AG10803 (cell line): ENCODE data around the gene COMT.

ENCODE experiments used
- DNase-seq: peaks from one replicate; pipeline ENCODE4 v3.0.0; 2010; ENCODE audit warnings: low read depth
- H3K4me3 ChIP-seq: 2 replicates; pipeline ENCODE4 v1.5.1; 2011; ENCODE audit warnings: mild to moderate bottlenecking, low read length, control low read depth
- TF ChIP-seq, protein P1 (sequence below): conservative IDR thresholded peaks from 2 replicates; pipeline ENCODE4 v1.5.1; 2011; ENCODE audit warnings: mild to moderate bottlenecking, low read length, control low read depth, inconsistent platforms

COMT gene

GRCh38 chr22:19941365-19942082 lies at the start of gene COMT, which contains the start of gene TXNRD2:
TSS of gene COMT (plus strand) at chr22:19941772. CDS start at chr22:19962527, 20,755 bp downstream.
TSS of gene TXNRD2 (minus strand) at chr22:19941818. CDS start at chr22:19941803, 15 bp downstream.
- TF ChIP-seq, protein P1, sequence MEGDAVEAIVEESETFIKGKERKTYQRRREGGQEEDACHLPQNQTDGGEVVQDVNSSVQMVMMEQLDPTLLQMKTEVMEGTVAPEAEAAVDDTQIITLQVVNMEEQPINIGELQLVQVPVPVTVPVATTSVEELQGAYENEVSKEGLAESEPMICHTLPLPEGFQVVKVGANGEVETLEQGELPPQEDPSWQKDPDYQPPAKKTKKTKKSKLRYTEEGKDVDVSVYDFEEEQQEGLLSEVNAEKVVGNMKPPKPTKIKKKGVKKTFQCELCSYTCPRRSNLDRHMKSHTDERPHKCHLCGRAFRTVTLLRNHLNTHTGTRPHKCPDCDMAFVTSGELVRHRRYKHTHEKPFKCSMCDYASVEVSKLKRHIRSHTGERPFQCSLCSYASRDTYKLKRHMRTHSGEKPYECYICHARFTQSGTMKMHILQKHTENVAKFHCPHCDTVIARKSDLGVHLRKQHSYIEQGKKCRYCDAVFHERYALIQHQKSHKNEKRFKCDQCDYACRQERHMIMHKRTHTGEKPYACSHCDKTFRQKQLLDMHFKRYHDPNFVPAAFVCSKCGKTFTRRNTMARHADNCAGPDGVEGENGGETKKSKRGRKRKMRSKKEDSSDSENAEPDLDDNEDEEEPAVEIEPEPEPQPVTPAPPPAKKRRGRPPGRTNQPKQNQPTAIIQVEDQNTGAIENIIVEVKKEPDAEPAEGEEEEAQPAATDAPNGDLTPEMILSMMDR, result no peak
- peak within 1 kb of the TSS; percentile 91 for H3K4me3 ChIP-seq
- peak; percentile 65 for DNase-seq

- H3K4me3 ChIP-seq, result no peak overlapping the region
- TF ChIP-seq, protein P1, result no peak
- no peak for DNase-seq
Measured at GRCh38 chr22:19892257-19892879, 49.2 kb upstream of the COMT start.

- DNase-seq, result no peak
- TF ChIP-seq, protein P1, result no peak
- H3K4me3 ChIP-seq, result no peak overlapping the region
Measured at GRCh38 chr22:19892925-19893324, 48.6 kb upstream of the COMT start.

- TF ChIP-seq, protein P1, result no peak
- DNase-seq, result no peak
- no peak overlapping the region for H3K4me3 ChIP-seq
Measured at GRCh38 chr22:19893363-19893762, 48.2 kb upstream of the COMT start.

DNA sequence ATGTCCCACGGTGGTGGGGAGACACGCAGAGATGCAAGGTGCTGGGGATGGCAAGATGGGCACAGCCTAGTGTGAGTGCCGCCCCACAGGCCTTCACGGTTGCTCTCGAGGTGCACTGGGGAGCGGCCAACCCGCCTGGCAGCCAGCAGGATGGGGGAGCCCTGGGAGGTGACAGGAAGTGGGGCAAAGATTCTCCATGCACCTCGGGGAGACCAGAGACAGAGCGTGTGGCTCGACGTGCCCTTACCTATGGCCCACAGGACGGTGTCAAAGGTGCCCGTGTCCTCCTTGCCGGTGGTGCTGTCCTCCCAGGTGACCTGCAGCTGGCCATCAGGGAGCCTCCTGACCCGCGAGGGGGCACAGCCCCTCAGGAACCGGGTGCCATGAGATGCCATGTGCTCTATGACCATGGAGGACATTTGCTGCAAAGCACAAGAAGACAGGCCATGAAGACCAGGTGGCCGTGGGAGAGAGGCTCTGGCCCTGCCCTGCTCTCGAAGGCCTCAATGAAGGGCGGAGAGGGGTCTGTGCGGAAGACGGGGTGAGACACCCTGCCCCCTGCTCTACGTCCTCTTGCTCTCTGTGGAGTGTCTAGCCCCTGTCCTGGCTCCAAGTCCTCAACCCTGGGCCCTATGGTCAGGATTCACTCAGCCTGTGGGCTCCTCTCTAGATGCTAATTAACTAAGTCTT lies 46.3 kb upstream of the COMT start:
- H3K4me3 ChIP-seq, result no peak overlapping the region
- TF ChIP-seq, protein P1, result no peak
- no peak for DNase-seq

DNA sequence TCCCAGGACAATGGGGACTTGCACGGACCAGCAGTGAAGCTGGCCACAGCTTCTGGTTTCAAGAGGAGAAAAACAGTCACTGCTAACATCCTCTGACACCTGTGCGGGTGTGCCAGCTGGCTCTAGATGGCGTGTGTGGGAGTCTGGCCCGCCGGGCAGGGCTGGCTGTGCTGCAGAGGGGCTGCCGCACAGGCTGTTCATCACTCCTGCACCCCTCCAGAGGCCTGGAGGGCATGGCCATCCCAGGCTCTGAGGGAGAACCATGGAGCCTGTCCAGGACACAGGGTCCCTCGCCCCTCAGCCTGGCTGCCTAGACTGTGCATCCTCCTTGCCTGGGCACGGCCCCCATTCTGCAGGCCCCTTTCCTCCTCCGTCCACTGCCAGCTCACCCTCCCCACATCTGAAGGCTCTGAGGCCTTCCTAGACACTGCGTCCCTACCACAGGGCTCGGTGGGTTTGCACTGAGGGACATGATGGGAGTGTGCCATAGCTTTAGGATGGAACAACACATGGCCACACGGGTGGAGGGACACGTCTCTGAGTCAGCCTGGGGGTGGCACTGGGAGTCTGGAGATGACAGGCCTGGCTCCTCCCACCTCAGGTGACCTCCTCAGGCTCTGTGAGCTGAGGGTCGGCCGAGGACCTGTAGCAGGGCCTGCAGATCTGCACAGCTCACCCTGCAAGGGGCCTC lies 44.8 kb upstream of the COMT start:
- TF ChIP-seq, protein P1, result no peak

More for the DNA sequence above, 44.8 kb upstream of the COMT start:
- no peak for DNase-seq
- H3K4me3 ChIP-seq, result no peak overlapping the region
